ENCODE results near the gene SORCS3. TPM values are rescaled to one million over a fixed set of nuclear protein-coding genes. Genes with fewer than 3 reads are reported as not detected.

The SORCS3 gene
- polyA plus RNA-seq, 1 donor (not counting 4 experiments of a cell fraction or from before 2014, with no cell fraction given): not detected

GRCh38 chr10:104802941-104803340, 161.9 kb downstream of the SORCS3 start:
- H3K36me3 ChIP-seq (ENCODE audit: control insufficient read depth in 2 of 2, extremely low read depth in 1 of 2, insufficient read depth in 2 of 2, low read length in 2 of 2): no peaks in the 10 kb centered on the region
- no peak overlapping the region for H2AFZ ChIP-seq (ENCODE audit: control insufficient read depth, low read length)
- FAIRE-seq (no peak), DNase-seq (ENCODE audit: low read depth, low spot score) (no peak)
- H3K27ac ChIP-seq (ENCODE audit: control insufficient read depth, insufficient read depth, low read length): no peak overlapping the region
- H3K79me2 ChIP-seq (ENCODE audit: control insufficient read depth, insufficient read depth, low read length): no peaks in the 10 kb centered on the region
- no peaks in the 10 kb centered on the region for H3K9me1 ChIP-seq (ENCODE audit: control insufficient read depth, extremely low read depth, insufficient read depth, low read length)
- dilution Hi-C loops (cut with MboI; ENCODE audit: extremely low pct_ligation_motif_present, low sequenced_read_pairs): no loop called here
- no peak overlapping the region for H3K9ac ChIP-seq (ENCODE audit: control insufficient read depth, extremely low read depth, insufficient read depth, low read length)
- H3K4me3 ChIP-seq (ENCODE audit: control insufficient read depth in 2 of 3, extremely low read depth in 1 of 3, insufficient read depth in 2 of 3, low read depth in 1 of 3, low read length in 3 of 3): no peak overlapping the region
- H3K4me2 ChIP-seq (ENCODE audit: control insufficient read depth, extremely low read depth, insufficient read depth, low read depth, low read length): no peak overlapping the region
- no peaks in the 10 kb centered on the region for H3K4me1 ChIP-seq (ENCODE audit: control insufficient read depth, extremely low read depth, insufficient read depth, low read length)
- no peaks in the 10 kb centered on the region for H3K27me3 ChIP-seq (ENCODE audit: control insufficient read depth, extremely low read depth, insufficient read depth, low read length)
- no peaks in the 10 kb centered on the region for H4K20me1 ChIP-seq (ENCODE audit: control insufficient read depth, extremely low read depth, insufficient read depth, low read length)
- TF ChIP-seq CTCF (optimal IDR thresholded peaks at IDR 0.05 in 1 of 3, IDR thresholded peaks at IDR 0.05 in 1 of 3, conservative IDR thresholded peaks at IDR 0.05 in 1 of 3; ENCODE audit: extremely low read depth in 1 of 3, insufficient read depth in 2 of 3, low read length in 3 of 3): no peak
- TF ChIP-seq EZH2 (IDR thresholded peaks at IDR 0.05; ENCODE audit: low read length): no peak
- H3K9me3 ChIP-seq (ENCODE audit: control insufficient read depth, low read depth, low read length): no peaks in the 10 kb centered on the region

DNA sequence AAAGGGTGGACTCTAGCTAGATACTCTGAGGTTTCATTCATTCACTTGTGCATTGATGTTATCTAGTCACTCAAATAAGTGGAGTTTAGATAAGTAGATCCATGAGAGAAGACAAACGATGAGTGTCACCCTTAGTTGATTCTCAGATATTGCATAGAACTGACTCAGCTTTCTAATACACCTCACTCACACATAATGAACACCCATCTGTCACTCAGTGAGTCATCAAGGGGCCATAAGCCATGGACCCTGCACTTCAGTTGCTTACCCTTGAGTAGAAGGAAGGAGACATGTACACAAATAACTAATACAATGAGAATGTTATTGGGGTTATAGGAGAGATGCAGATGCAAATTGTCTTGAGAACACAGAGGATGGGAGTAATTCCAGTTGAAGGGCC, 163.8 kb downstream of the SORCS3 start:
- Histone ChIP-seq H3K27ac (ENCODE audit: control insufficient read depth, insufficient read depth, low read length) (no peak overlapping the region), H4K20me1 (ENCODE audit: control insufficient read depth, extremely low read depth, insufficient read depth, low read length) (no peaks in the 10 kb centered on the region)

More for the DNA sequence above, 163.8 kb downstream of the SORCS3 start:
- H3K4me3 ChIP-seq (ENCODE audit: control insufficient read depth in 2 of 3, extremely low read depth in 1 of 3, insufficient read depth in 2 of 3, low read depth in 1 of 3, low read length in 3 of 3): no peak overlapping the region
- no peak overlapping the region for H3K9ac ChIP-seq (ENCODE audit: control insufficient read depth, extremely low read depth, insufficient read depth, low read length)
- TF ChIP-seq EZH2 (IDR thresholded peaks at IDR 0.05; ENCODE audit: low read length) (no peak), CTCF (optimal IDR thresholded peaks at IDR 0.05 in 1 of 3, IDR thresholded peaks at IDR 0.05 in 1 of 3, conservative IDR thresholded peaks at IDR 0.05 in 1 of 3; ENCODE audit: extremely low read depth in 1 of 3, insufficient read depth in 2 of 3, low read length in 3 of 3) (no peak)
- no peaks in the 10 kb centered on the region for H3K27me3 ChIP-seq (ENCODE audit: control insufficient read depth, extremely low read depth, insufficient read depth, low read length)
- H2AFZ ChIP-seq (ENCODE audit: control insufficient read depth, low read length): no peak overlapping the region
- no peak overlapping the region for H3K4me2 ChIP-seq (ENCODE audit: control insufficient read depth, extremely low read depth, insufficient read depth, low read depth, low read length)
- H3K79me2 ChIP-seq (ENCODE audit: control insufficient read depth, insufficient read depth, low read length): no peaks in the 10 kb centered on the region
- H3K36me3 ChIP-seq (ENCODE audit: control insufficient read depth in 2 of 2, extremely low read depth in 1 of 2, insufficient read depth in 2 of 2, low read length in 2 of 2): no peaks in the 10 kb centered on the region
- dilution Hi-C loops (cut with MboI; ENCODE audit: extremely low pct_ligation_motif_present, low sequenced_read_pairs): no loop called here
- H3K9me3 ChIP-seq (ENCODE audit: control insufficient read depth, low read depth, low read length): peaks cover 3% of the 10 kb centered on the region
- no peaks in the 10 kb centered on the region for H3K9me1 ChIP-seq (ENCODE audit: control insufficient read depth, extremely low read depth, insufficient read depth, low read length)
- DNase-seq (ENCODE audit: low read depth, low spot score) (no peak), FAIRE-seq (no peak)
- no peaks in the 10 kb centered on the region for H3K4me1 ChIP-seq (ENCODE audit: control insufficient read depth, extremely low read depth, insufficient read depth, low read length)
